Body of pancreas (tissue), 4 donors: ENCODE measurements around the gene IL1RAPL2.

Experiments used
- POLR2A ChIP-seq, 3 donors: fragments of 450-650 bp; IDR thresholded peaks; one replicate each; pipeline ENCODE4 v1.6.1; 2016; ENCODE audit warnings: antibody characterized with exemption in 3 of 3, mild to moderate bottlenecking in 2 of 3
- TF ChIP-seq, protein P1 (sequence below), 7 experiments: fragments of 450-650 bp in 4 of 7; fragments of 200-600 bp in 3 of 7; sonication (generic) in 3 of 7; IDR thresholded peaks; one replicate each; pipeline ENCODE4 v1.5.1; 2016 to 2019; ENCODE audit warnings: antibody characterized with exemption in 7 of 7

GRCh38 chrX:105650577-105650976 is 1084.6 kb downstream of the IL1RAPL2 start:
- no peak for TF ChIP-seq POLR2A (IDR thresholded peaks at IDR 0.05)
- TF ChIP-seq, protein P1, sequence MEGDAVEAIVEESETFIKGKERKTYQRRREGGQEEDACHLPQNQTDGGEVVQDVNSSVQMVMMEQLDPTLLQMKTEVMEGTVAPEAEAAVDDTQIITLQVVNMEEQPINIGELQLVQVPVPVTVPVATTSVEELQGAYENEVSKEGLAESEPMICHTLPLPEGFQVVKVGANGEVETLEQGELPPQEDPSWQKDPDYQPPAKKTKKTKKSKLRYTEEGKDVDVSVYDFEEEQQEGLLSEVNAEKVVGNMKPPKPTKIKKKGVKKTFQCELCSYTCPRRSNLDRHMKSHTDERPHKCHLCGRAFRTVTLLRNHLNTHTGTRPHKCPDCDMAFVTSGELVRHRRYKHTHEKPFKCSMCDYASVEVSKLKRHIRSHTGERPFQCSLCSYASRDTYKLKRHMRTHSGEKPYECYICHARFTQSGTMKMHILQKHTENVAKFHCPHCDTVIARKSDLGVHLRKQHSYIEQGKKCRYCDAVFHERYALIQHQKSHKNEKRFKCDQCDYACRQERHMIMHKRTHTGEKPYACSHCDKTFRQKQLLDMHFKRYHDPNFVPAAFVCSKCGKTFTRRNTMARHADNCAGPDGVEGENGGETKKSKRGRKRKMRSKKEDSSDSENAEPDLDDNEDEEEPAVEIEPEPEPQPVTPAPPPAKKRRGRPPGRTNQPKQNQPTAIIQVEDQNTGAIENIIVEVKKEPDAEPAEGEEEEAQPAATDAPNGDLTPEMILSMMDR (IDR thresholded peaks at IDR 0.05) = no peak
